Suprapubic skin (tissue), 4 donors: ENCODE measurements around the gene KRTAP22-1.

Source experiments
- POLR2A ChIP-seq, 2 donors: fragments of 450-650 bp; IDR thresholded peaks; one replicate each; pipeline ENCODE4 v1.6.1; 2017; ENCODE audit warnings: antibody characterized with exemption in 2 of 2, mild to moderate bottlenecking in 2 of 2, moderate library complexity in 2 of 2
- POLR2AphosphoS5 ChIP-seq, 3 donors: sonication (generic); formaldehyde crosslinking; IDR thresholded peaks; one replicate each; pipeline ENCODE4 v1.6.1; 2017; ENCODE audit warnings: antibody characterized with exemption in 3 of 3
- TF ChIP-seq, protein P1 (sequence below), 2 donors: fragments of 200-600 bp in 1 of 2; fragments of 450-650 bp in 1 of 2; sonication (generic) in 1 of 2; IDR thresholded peaks; one replicate each; pipeline ENCODE4 v1.5.1; 2016 to 2019; ENCODE audit warnings: antibody characterized with exemption in 2 of 2, mild to moderate bottlenecking in 1 of 2, moderate library complexity in 1 of 2

DNA sequence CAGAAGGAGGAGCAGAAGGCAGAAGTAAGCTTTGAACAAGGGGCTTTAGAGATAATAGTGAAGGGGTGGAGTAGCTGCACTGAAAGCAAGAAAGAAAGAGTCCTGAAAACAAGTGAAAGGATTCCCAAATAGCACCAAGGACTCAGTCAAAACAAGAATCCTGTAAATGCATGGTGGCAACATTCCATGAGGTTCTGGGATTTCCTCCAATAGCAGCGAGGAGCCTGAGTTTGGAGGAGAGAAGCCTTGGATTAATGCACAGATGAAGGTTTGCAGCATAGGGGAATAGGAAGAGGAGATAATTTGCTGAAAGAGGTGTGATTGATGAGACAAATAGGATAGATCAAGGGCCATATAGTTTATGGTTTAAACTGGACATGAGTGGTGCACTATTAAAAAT is 21.5 kb upstream of the KRTAP22-1 start:
- TF ChIP-seq POLR2A (IDR thresholded peaks at IDR 0.05), result no peak
- TF ChIP-seq, protein P1, sequence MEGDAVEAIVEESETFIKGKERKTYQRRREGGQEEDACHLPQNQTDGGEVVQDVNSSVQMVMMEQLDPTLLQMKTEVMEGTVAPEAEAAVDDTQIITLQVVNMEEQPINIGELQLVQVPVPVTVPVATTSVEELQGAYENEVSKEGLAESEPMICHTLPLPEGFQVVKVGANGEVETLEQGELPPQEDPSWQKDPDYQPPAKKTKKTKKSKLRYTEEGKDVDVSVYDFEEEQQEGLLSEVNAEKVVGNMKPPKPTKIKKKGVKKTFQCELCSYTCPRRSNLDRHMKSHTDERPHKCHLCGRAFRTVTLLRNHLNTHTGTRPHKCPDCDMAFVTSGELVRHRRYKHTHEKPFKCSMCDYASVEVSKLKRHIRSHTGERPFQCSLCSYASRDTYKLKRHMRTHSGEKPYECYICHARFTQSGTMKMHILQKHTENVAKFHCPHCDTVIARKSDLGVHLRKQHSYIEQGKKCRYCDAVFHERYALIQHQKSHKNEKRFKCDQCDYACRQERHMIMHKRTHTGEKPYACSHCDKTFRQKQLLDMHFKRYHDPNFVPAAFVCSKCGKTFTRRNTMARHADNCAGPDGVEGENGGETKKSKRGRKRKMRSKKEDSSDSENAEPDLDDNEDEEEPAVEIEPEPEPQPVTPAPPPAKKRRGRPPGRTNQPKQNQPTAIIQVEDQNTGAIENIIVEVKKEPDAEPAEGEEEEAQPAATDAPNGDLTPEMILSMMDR (IDR thresholded peaks at IDR 0.05), result no peak
- TF ChIP-seq POLR2AphosphoS5 (IDR thresholded peaks at IDR 0.05), result no peak
